KMS-11 (cell line): Measurements from ENCODE around the gene IGLL1.
"Not testable (repeated sequence)": the region's sequence is repeated elsewhere in the genome, so short reads cannot be mapped to it uniquely, and the experiment has no call there.

ENCODE experiments used
- H2AFZ ChIP-seq: fragments of 200-600 bp; sonication (generic); 2 replicates; pipeline ENCODE4 v1.6.1; 2016; ENCODE audit warnings: antibody characterized with exemption, mixed run types, low read depth
- H3K27ac ChIP-seq: fragments of 200-600 bp; sonication (generic); 2 replicates; pipeline ENCODE4 v1.6.1; 2016; ENCODE audit warnings: mild to moderate bottlenecking, mixed run types
- H3K27me3 ChIP-seq: fragments of 200-600 bp; sonication (generic); 2 replicates; pipeline ENCODE4 v1.6.1; 2017; ENCODE audit warnings: mild to moderate bottlenecking, low read depth, mixed run types, moderate library complexity; ENCODE audit not compliant: insufficient read depth
- H3K36me3 ChIP-seq: fragments of 200-600 bp; sonication (generic); 2 replicates; pipeline ENCODE4 v1.6.1; 2017; ENCODE audit warnings: mild to moderate bottlenecking, mixed run types; ENCODE audit not compliant: insufficient read depth
- H3K4me1 ChIP-seq: fragments of 200-600 bp; sonication (generic); 2 replicates; pipeline ENCODE4 v1.6.1; 2016; ENCODE audit warnings: mild to moderate bottlenecking, low read depth, mixed run types; ENCODE audit not compliant: poor library complexity, severe bottlenecking
- H3K4me2 ChIP-seq: fragments of 200-600 bp; sonication (generic); 2 replicates; pipeline ENCODE4 v1.7.0; 2016; ENCODE audit warnings: mild to moderate bottlenecking, mixed run types
- H3K4me3 ChIP-seq: fragments of 200-600 bp; sonication (generic); IDR thresholded peaks from 2 replicates; pipeline ENCODE4 v1.6.1; 2017; ENCODE audit warnings: low read depth, low read length, mixed read lengths; ENCODE audit not compliant: insufficient read depth
- H3K79me2 ChIP-seq: fragments of 200-600 bp; sonication (generic); 2 replicates; pipeline ENCODE4 v1.6.1; 2016; ENCODE audit warnings: low read depth, mixed run types; ENCODE audit not compliant: insufficient read depth
- H3K9ac ChIP-seq: fragments of 200-600 bp; sonication (generic); 2 replicates; pipeline ENCODE4 v1.6.1; 2016; ENCODE audit warnings: mild to moderate bottlenecking, mixed run types
- H4K20me1 ChIP-seq: fragments of 200-600 bp; sonication (generic); 2 replicates; pipeline ENCODE4 v1.6.1; 2016; ENCODE audit warnings: mild to moderate bottlenecking, mixed run types; ENCODE audit not compliant: insufficient read depth
- CTCF ChIP-seq: fragments of 200-600 bp; sonication (generic); conservative IDR thresholded peaks from 2 replicates; pipeline ENCODE4 v1.6.1; 2017; ENCODE audit warnings: low read depth, mild to moderate bottlenecking, antibody characterized with exemption, low read length, moderate library complexity, mixed read lengths

The IGLL1 gene

GRCh38 chr22:23606204-23607131 lies 26.4 kb upstream of the IGLL1 start:
- no peak overlapping the region for H2AFZ ChIP-seq
- no peak overlapping the region for H3K9ac ChIP-seq
- no peak overlapping the region for H3K27ac ChIP-seq
- H4K20me1 ChIP-seq: no peaks in the 10 kb centered on the region
- no peaks in the 10 kb centered on the region for H3K79me2 ChIP-seq
- H3K36me3 ChIP-seq: no peaks in the 10 kb centered on the region
- H3K4me2 ChIP-seq: no peak overlapping the region
- H3K4me3 ChIP-seq: no peak overlapping the region
- H3K4me1 ChIP-seq: no peaks in the 10 kb centered on the region
- TF ChIP-seq CTCF: no peak
- H3K27me3 ChIP-seq: no peaks in the 10 kb centered on the region

- no peaks in the 10 kb centered on the region for H3K27me3 ChIP-seq
- H3K9ac ChIP-seq: no peak overlapping the region
- TF ChIP-seq CTCF: no peak
- H4K20me1 ChIP-seq: no peaks in the 10 kb centered on the region
- H3K27ac ChIP-seq: no peak overlapping the region
- H3K36me3 ChIP-seq: no peaks in the 10 kb centered on the region
- no peak overlapping the region for H2AFZ ChIP-seq
- H3K79me2 ChIP-seq: no peaks in the 10 kb centered on the region
- no peaks in the 10 kb centered on the region for H3K4me1 ChIP-seq
- H3K4me3 ChIP-seq: no peak overlapping the region
- no peak overlapping the region for H3K4me2 ChIP-seq
Observed at GRCh38 chr22:23604939-23605712, 25.0 kb upstream of the IGLL1 start.

GRCh38 chr22:23603266-23603665 lies 23.2 kb upstream of the IGLL1 start:
- H3K4me2 ChIP-seq: no peak overlapping the region
- H2AFZ ChIP-seq: no peak overlapping the region
- no peaks in the 10 kb centered on the region for H4K20me1 ChIP-seq
- H3K4me1 ChIP-seq: no peaks in the 10 kb centered on the region
- H3K27me3 ChIP-seq: no peaks in the 10 kb centered on the region
- H3K36me3 ChIP-seq: no peaks in the 10 kb centered on the region
- H3K27ac ChIP-seq: no peak overlapping the region
- no peak for TF ChIP-seq CTCF
- no peak overlapping the region for H3K4me3 ChIP-seq
- no peaks in the 10 kb centered on the region for H3K79me2 ChIP-seq
- no peak overlapping the region for H3K9ac ChIP-seq

GRCh38 chr22:23598805-23599518 lies 18.9 kb upstream of the IGLL1 start:
- Histone ChIP-seq H4K20me1 (no peaks in the 10 kb centered on the region), H3K4me3 (no peak overlapping the region), H3K27me3 (no peaks in the 10 kb centered on the region), H3K27ac (no peak overlapping the region), H3K4me2 (no peak overlapping the region), H3K9ac (no peak overlapping the region), H3K79me2 (no peaks in the 10 kb centered on the region), H3K36me3 (no peaks in the 10 kb centered on the region), H2AFZ (no peak overlapping the region), H3K4me1 (no peaks in the 10 kb centered on the region)
- no peak for TF ChIP-seq CTCF

- not testable (repeated sequence) for H3K27ac ChIP-seq, H3K27me3 ChIP-seq, H3K4me1 ChIP-seq, H3K9ac ChIP-seq, H3K4me2 ChIP-seq, H2AFZ ChIP-seq, H3K4me3 ChIP-seq, H3K36me3 ChIP-seq, H3K79me2 ChIP-seq, H4K20me1 ChIP-seq
Observed at GRCh38 chr22:23597576-23598268, 17.6 kb upstream of the IGLL1 start.

- not testable (repeated sequence) for H3K4me2 ChIP-seq, H2AFZ ChIP-seq, H3K27me3 ChIP-seq, H3K27ac ChIP-seq, H3K4me3 ChIP-seq, H3K79me2 ChIP-seq, H3K4me1 ChIP-seq, H3K9ac ChIP-seq, H4K20me1 ChIP-seq, H3K36me3 ChIP-seq
Observed at GRCh38 chr22:23595904-23596303, 15.8 kb upstream of the IGLL1 start.
